Natural killer cell (primary cell): ENCODE data around the gene S1PR3. TPM values are rescaled to one million over a fixed set of nuclear protein-coding genes. Genes with fewer than 3 reads are reported as not detected.

Source experiments
- ATAC-seq, 3 donors: fragments of 150-1000 bp in 2 of 3; fragments of 200-7000 bp in 1 of 3; cut with Tn5 transposase; 1 replicate in 1 of 3; 2 replicates in 2 of 3; pipeline ENCODE4 v1.10.0; 2021; ENCODE audit warnings: mild to moderate bottlenecking in 2 of 3, moderate library complexity in 2 of 3
- DNase-seq, 2 donors: peaks; one replicate each; pipeline versions ENCODE4 v3.0.0 to v3.0.0-alpha.2; 2013 to 2021; ENCODE audit warnings: mixed read lengths in 1 of 2
- H3K27ac ChIP-seq: one replicate; pipeline ENCODE4 v1.5.1; 2013; ENCODE audit warnings: mild to moderate bottlenecking, low read length
- H3K27me3 ChIP-seq: one replicate; pipeline ENCODE4 v1.6.1; 2013; ENCODE audit warnings: low read length; ENCODE audit not compliant: control insufficient read depth, insufficient read depth
- H3K36me3 ChIP-seq: one replicate; pipeline ENCODE4 v1.6.1; 2013; ENCODE audit warnings: low read length; ENCODE audit not compliant: control insufficient read depth, insufficient read depth
- H3K4me1 ChIP-seq: one replicate; pipeline ENCODE4 v1.6.1; 2013; ENCODE audit warnings: low read length; ENCODE audit not compliant: control insufficient read depth, insufficient read depth
- H3K4me3 ChIP-seq: one replicate; pipeline ENCODE4 v1.5.1; 2013; ENCODE audit warnings: low read length
- H3K9me3 ChIP-seq: one replicate; pipeline ENCODE4 v1.6.1; 2013; ENCODE audit warnings: low read length; ENCODE audit not compliant: control insufficient read depth, insufficient read depth
- H3K27ac Mint-ChIP-seq, 2 donors: one replicate each; pipeline ENCODE4 v1.8.0; 2022; ENCODE audit warnings: mild to moderate bottlenecking in 2 of 2, mixed read lengths in 2 of 2, moderate library complexity in 1 of 2
- H3K27me3 Mint-ChIP-seq, 2 donors: one replicate each; pipeline ENCODE4 v1.8.0; 2022; ENCODE audit warnings: low read depth in 2 of 2, mixed read lengths in 2 of 2
- H3K36me3 Mint-ChIP-seq: one replicate; pipeline ENCODE4 v1.8.0; 2022; ENCODE audit warnings: mixed read lengths
- H3K4me1 Mint-ChIP-seq, 2 donors: one replicate each; pipeline ENCODE4 v1.8.0; 2022; ENCODE audit warnings: mixed read lengths in 2 of 2
- H3K4me3 Mint-ChIP-seq: one replicate; pipeline ENCODE4 v1.8.0; 2022; ENCODE audit warnings: mild to moderate bottlenecking, moderate library complexity, mixed read lengths
- H3K9me3 Mint-ChIP-seq, 2 donors: one replicate each; pipeline ENCODE4 v1.8.0; 2022; ENCODE audit warnings: mixed read lengths in 2 of 2
- WGBS: methylation state at CpG from one replicate; pipeline ENCODE4 v1.1.7; 2013; ENCODE audit warnings: missing lambda C conversion rate; ENCODE audit not compliant: insufficient coverage; 5-methylcytosine and 5-hydroxymethylcytosine counted together
- intact Hi-C: fragments of 100-400 bp; cut with micrococcal nuclease; formaldehyde crosslinking; loops from one replicate; pipeline ENCODE4 v1.14.2; 2022
- total RNA-seq, 4 donors: library from RNA; stranded (reverse); fragments of 120-200 nt in 1 of 4; gene quantifications; one replicate each; pipeline versions ENCODE4 v1.2.3 to v1.2.4, GENCODE V29; 2013 to 2022
- TF ChIP-seq, protein P1 (sequence below): fragments of 200-600 bp; IDR thresholded peaks from one replicate; pipeline ENCODE4 v1.8.0; 2022; ENCODE audit warnings: antibody characterized with exemption

S1PR3 gene
- total RNA-seq, 3 donors from 2014 or later (not counting 1 experiment from before 2014, with no cell fraction given): 1.1 to 1.5 TPM; not detected in 1

- Mint-ChIP-seq H3K27me3 (peaks cover 4 to 8% of the 10 kb centered on the region in 2 donors), H3K27ac (no peak overlapping the region), H3K4me3 (no peak overlapping the region), H3K36me3 (no peaks in the 10 kb centered on the region), H3K9me3 (no peaks in the 10 kb centered on the region), H3K4me1 (no peaks in the 10 kb centered on the region)
- Histone ChIP-seq H3K36me3 (no peaks in the 10 kb centered on the region), H3K4me1 (no peaks in the 10 kb centered on the region), H3K27me3 (no peaks in the 10 kb centered on the region), H3K27ac (no peak overlapping the region), H3K4me3 (no peak overlapping the region), H3K9me3 (no peaks in the 10 kb centered on the region)
- DNase-seq (no peak), ATAC-seq (no peak)
- intact Hi-C loops: no loop called here
- TF ChIP-seq, protein P1, sequence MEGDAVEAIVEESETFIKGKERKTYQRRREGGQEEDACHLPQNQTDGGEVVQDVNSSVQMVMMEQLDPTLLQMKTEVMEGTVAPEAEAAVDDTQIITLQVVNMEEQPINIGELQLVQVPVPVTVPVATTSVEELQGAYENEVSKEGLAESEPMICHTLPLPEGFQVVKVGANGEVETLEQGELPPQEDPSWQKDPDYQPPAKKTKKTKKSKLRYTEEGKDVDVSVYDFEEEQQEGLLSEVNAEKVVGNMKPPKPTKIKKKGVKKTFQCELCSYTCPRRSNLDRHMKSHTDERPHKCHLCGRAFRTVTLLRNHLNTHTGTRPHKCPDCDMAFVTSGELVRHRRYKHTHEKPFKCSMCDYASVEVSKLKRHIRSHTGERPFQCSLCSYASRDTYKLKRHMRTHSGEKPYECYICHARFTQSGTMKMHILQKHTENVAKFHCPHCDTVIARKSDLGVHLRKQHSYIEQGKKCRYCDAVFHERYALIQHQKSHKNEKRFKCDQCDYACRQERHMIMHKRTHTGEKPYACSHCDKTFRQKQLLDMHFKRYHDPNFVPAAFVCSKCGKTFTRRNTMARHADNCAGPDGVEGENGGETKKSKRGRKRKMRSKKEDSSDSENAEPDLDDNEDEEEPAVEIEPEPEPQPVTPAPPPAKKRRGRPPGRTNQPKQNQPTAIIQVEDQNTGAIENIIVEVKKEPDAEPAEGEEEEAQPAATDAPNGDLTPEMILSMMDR: no peak
- 83% methylated on average over 10 of the region's 10 CpGs for WGBS
Measured at GRCh38 chr9:88966894-88967676, 24.2 kb upstream of the S1PR3 start.

DNA sequence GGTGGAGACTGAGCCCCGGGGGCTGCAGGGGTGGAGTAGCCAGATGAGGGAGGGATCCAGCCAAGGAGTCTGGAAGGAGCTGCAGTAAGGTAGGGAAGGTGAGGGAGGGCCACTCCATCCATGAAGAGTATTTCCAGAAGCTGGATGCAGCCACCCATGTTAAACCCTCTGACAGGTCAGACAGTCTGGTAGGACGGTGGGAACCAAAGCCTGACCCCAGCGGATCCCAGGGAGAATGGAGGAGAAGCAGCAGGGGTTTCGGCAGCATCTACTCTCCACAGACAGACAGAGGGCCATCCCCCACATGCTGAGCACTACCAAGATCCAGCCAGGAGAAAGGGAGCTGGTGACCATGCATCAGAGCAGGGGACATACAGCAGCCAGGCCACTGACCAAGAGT, 22.5 kb upstream of the S1PR3 start:
- ATAC-seq (no peak), DNase-seq (no peak)
- Mint-ChIP-seq H3K27ac (no peak overlapping the region), H3K36me3 (no peaks in the 10 kb centered on the region), H3K4me1 (no peaks in the 10 kb centered on the region), H3K4me3 (no peak overlapping the region), H3K9me3 (no peaks in the 10 kb centered on the region), H3K27me3 (peaks cover 0 to 7% of the 10 kb centered on the region in 2 donors)
- H3K9me3 ChIP-seq: no peaks in the 10 kb centered on the region
- no peaks in the 10 kb centered on the region for H3K4me1 ChIP-seq
- H3K4me3 ChIP-seq: no peak overlapping the region
- no peaks in the 10 kb centered on the region for H3K36me3 ChIP-seq
- no peaks in the 10 kb centered on the region for H3K27me3 ChIP-seq
- no peak overlapping the region for H3K27ac ChIP-seq
- TF ChIP-seq, protein P1: no peak
- intact Hi-C loops: no loop called here
- WGBS: 85% methylated on average over 4 of the region's 4 CpGs

GRCh38 chr9:88969646-88970373, 21.5 kb upstream of the S1PR3 start:
- H3K4me1 Mint-ChIP-seq: no peaks in the 10 kb centered on the region
- no peaks in the 10 kb centered on the region for H3K9me3 Mint-ChIP-seq
- H3K36me3 Mint-ChIP-seq: no peaks in the 10 kb centered on the region
- Histone ChIP-seq H3K4me3 (no peak overlapping the region), H3K4me1 (no peaks in the 10 kb centered on the region), H3K27me3 (no peaks in the 10 kb centered on the region), H3K9me3 (no peaks in the 10 kb centered on the region), H3K27ac (no peak overlapping the region), H3K36me3 (no peaks in the 10 kb centered on the region)
- TF ChIP-seq, protein P1: no peak
- 81% methylated on average over 8 of the region's 8 CpGs for WGBS
- no peak for ATAC-seq
- intact Hi-C loops: no loop called here
- no peak overlapping the region for H3K4me3 Mint-ChIP-seq
- H3K27ac Mint-ChIP-seq: no peak overlapping the region
- DNase-seq: no peak
- H3K27me3 Mint-ChIP-seq: peaks cover 0 to 7% of the 10 kb centered on the region in 2 donors
